HG03097 (cell line): ENCODE results near the gene VCAM1.
"Not testable (repeated sequence)": the region's sequence is repeated elsewhere in the genome, so short reads cannot be mapped to it uniquely, and the experiment has no call there.

Experiments used
- ATAC-seq: cut with Tn5 transposase; IDR thresholded peaks from one replicate; pipeline ENCODE4 v1.9.1; 2021; ENCODE audit not compliant: unreplicated experiment, low FRiP score

Gene VCAM1

DNA sequence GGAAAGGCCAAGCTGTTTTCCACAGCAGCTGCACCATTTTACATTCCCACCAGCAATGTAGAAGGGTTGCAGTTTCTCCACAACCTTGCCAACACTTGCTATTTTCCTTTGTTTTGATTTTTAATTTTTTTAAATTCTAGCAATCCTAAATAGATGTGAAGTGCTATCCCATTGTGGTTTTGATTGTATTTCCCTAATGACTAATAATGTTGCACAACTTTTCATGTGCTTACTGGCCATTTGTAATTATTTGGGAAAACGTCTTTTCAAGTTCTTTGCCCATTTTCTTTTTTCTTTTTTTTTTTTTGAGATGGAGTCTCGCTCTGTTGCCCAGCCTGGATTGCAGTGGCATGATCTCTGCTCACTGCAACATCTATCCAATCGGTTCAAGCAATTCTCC, 53.9 kb downstream of the VCAM1 start:
- ATAC-seq, result no peak

DNA sequence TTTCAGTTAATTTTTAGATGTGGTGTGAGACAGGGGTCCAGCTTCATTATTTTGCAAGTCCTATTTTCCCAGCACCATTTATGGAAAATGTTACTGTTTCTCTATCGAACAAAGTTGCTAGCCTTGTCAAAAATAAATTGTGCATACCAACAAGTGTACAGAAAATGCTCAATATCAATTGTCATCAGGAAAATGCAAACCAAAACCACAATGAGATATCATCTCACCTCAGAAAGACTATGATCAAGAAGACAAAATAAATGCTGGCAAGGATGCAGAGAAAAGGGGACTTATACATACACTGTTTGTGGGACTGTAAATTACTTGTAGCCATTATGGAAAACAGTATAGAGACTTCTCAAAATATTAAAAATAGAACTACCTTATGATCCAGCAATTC, 54.8 kb downstream of the VCAM1 start:
- no peak for ATAC-seq

DNA sequence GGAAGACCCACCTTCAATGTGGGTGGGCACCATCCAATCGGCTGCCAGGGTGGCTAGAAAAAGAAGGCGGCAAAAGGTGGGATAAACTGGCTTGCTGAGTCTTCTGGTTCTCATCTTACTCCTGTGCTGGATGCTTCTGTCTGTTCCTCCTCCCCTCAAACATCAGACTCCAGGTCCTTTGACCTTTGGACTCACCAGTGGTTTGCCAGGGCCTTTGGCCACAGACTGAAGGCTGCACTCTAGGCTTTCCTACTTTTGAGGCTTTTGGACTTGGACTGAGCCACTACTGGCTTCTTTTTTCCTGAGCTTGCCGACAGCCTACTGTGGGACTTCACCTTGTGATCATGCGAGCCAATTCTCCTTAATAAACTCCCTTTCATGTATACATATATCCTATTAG, 55.9 kb downstream of the VCAM1 start:
- no peak for ATAC-seq

- ATAC-seq, result no peak
Measured at GRCh38 chr1:100778748-100779147, 59.2 kb downstream of the VCAM1 start.

DNA sequence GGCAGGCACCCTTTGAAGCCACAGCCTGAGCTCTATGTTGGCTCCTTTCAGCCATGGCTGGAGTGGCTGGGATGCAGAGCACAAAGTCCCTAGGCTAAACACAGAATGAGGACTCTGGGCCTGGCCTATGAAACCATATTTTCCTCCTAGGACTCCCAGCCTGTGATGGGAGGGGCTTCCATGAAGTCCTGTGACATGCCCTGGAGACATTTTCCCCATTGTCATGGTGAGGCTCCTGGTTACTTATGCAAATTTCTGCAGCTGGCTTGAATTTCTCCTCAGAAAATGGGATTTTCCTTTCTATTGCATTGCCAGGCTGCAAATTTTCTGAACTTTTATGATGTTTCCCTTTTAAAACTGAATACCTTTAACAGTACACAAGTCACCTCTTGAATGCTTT, 61.3 kb downstream of the VCAM1 start:
- no peak for ATAC-seq

GRCh38 chr1:100781728-100782127, 62.2 kb downstream of the VCAM1 start:
- not testable (repeated sequence) for ATAC-seq

GRCh38 chr1:100782473-100783039, 63.0 kb downstream of the VCAM1 start:
- no peak for ATAC-seq

GRCh38 chr1:100785470-100786052, 66.0 kb downstream of the VCAM1 start:
- ATAC-seq, result no peak

DNA sequence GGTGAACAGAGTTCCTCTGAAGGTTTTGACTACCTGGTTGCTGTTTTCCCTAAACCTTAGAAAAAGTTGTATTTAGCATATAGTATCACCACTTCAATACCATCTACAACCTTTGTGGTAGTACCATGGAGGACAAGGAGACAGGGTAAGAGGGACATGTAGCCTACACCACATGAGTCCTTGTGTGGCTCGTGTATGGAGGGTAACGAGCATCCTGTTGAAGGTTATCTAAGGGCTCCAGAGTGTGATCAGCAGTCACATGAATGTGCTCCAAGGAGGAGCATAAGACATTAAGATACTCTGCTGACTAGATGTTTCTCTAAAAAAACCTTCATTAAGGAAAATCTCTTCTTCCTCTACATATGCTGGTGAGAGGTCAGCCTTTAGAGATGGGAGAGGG, 67.3 kb downstream of the VCAM1 start:
- ATAC-seq, result no peak
